GOT3 (cell line): ENCODE data around the gene GOLGA6L10.
"Not testable (repeated sequence)": the region's sequence is repeated elsewhere in the genome, so short reads cannot be mapped to it uniquely, and the experiment has no call there.

ENCODE experiments used
- DNase-seq: peaks from one replicate; lab custom pipeline; 2025; ENCODE audit warnings: mixed read lengths; lab: John Stamatoyannopoulos, UW

GOLGA6L10 gene

GRCh38 chr15:82317516-82317915 lies 31.8 kb downstream of the GOLGA6L10 start:
- DNase-seq: not testable (repeated sequence)

- DNase-seq: no peak
Measured at GRCh38 chr15:82317091-82317489, 32.2 kb downstream of the GOLGA6L10 start.

- not testable (repeated sequence) for DNase-seq
Measured at GRCh38 chr15:82316247-82317090, 32.8 kb downstream of the GOLGA6L10 start.

- DNase-seq: no peak
Measured at GRCh38 chr15:82315519-82316246, 33.6 kb downstream of the GOLGA6L10 start.

- DNase-seq: no peak
Measured at GRCh38 chr15:82314769-82315518, 34.3 kb downstream of the GOLGA6L10 start.

GRCh38 chr15:82313951-82314768 lies 35.1 kb downstream of the GOLGA6L10 start:
- DNase-seq: not testable (repeated sequence)

GRCh38 chr15:82313446-82313845 lies 35.8 kb downstream of the GOLGA6L10 start:
- DNase-seq: no peak

GRCh38 chr15:82312586-82313349 lies 36.5 kb downstream of the GOLGA6L10 start:
- DNase-seq: no peak

DNA sequence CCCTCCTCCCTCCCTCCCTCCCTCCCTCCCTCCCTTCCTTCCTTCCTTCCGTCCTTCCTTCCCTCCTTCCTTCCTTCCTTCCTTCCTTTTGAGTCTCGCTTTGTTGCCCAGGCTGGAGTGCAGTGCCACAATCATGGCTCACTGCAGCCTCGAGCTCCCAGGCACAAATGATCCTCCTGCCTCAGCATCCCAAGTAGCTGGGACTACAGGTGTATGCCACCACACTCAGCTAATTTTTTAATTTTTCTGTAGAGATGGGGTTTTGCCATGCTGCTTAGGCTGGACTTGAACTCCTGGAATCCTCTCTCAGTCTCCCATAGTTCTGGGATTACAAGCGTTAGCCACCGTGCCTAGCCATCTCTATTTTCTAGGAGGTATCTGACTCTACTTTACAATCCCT lies 38.0 kb downstream of the GOLGA6L10 start:
- DNase-seq: not testable (repeated sequence)

GRCh38 chr15:82309802-82310201 lies 39.5 kb downstream of the GOLGA6L10 start:
- no peak for DNase-seq

- DNase-seq: no peak
Measured at GRCh38 chr15:82307714-82308081, 41.6 kb downstream of the GOLGA6L10 start.

- no peak for DNase-seq
Measured at GRCh38 chr15:82306791-82307713, 42.2 kb downstream of the GOLGA6L10 start.

- DNase-seq: no peak
Measured at GRCh38 chr15:82305621-82306048, 43.6 kb downstream of the GOLGA6L10 start.

- DNase-seq: no peak
Measured at GRCh38 chr15:82304778-82305090, 44.5 kb downstream of the GOLGA6L10 start.

DNA sequence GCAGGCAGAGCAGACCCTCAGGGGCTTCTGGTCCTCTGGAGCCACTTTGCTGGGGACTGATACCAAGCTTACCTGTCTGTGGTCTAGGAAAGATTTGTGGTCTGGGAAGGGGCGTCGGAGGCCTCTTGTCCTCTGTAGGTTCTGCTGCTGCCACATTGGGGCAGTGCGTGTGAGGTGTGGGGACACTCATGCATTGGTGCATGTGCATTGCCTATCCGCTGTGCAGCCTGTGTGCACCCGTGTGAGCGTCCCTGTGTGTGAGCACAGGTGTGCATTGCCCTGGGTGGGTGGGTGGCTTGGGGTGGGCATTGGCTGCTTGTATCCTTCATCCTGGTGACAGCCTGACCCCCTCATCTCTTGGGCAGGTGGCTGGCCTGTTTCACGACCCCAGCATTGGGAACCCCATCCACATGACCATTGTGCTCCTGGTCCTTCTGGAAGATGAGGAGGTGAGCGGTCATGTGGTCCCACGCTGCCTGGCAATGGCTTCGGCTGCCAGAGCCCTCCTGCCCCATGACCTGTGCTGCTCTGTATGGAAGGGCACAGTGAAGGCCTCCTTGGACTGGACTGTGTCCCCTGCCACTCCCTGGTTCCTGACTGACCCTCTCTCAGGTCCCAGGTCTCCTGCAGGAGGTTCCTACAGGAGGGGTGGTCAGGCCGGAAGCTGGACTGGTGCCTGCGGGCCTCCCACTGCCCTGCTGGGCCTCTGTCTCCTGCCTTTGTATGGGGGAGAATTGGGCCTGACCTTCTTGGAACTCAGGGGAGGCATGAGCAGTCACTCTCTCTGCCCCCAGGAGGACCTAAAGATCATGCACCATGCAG lies 45.1 kb downstream of the GOLGA6L10 start:
- DNase-seq: no peak

- no peak for DNase-seq
Measured at GRCh38 chr15:82301296-82302016, 47.8 kb downstream of the GOLGA6L10 start.

DNA sequence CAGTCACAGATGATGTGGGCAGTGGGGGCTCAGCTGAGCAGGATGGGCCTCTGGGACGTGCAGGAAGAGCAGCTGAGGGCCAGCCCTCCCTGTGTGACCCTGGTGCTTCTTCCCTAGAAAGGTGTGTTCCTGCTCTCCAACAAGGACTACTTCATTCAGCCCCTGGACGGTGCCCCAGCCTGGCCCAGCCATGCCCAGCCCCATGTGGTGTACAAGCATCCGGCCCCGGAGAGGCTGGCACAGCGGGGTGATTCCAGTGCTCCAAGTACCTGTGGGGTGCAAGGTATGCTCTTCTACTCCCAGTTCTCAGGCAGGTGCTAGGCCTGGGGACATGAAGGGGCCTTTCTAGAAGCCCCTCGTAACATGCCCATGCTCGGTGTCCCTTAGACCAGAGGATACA lies 48.4 kb downstream of the GOLGA6L10 start:
- DNase-seq: no peak

- DNase-seq: not testable (repeated sequence)
Measured at GRCh38 chr15:82300326-82300725, 48.9 kb downstream of the GOLGA6L10 start.
